HUES6 (cell line): ENCODE measurements around the gene ARMC2.

Experiments
- H3K27ac ChIP-seq: 2 replicates; pipeline ENCODE4 v1.7.0; 2013; ENCODE audit warnings: low read depth, mild to moderate bottlenecking, low read length, inconsistent platforms
- H3K27me3 ChIP-seq: 2 replicates; pipeline ENCODE4 v1.6.1; 2013; ENCODE audit warnings: low read length; ENCODE audit not compliant: control insufficient read depth, insufficient read depth
- H3K36me3 ChIP-seq: 2 replicates; pipeline ENCODE4 v1.6.1; 2013; ENCODE audit warnings: low read length; ENCODE audit not compliant: control insufficient read depth, insufficient read depth
- H3K4me1 ChIP-seq: 2 replicates; pipeline ENCODE4 v1.6.1; 2013; ENCODE audit warnings: low read length; ENCODE audit not compliant: control insufficient read depth, insufficient read depth
- H3K4me3 ChIP-seq: 2 replicates; pipeline ENCODE4 v1.5.1; 2013; ENCODE audit warnings: low read depth, low read length
- H3K9ac ChIP-seq: one replicate; pipeline ENCODE4 v1.6.1; 2013; ENCODE audit warnings: mild to moderate bottlenecking, low read length
- H3K9me3 ChIP-seq: 2 replicates; pipeline ENCODE4 v1.6.1; 2013; ENCODE audit warnings: low read depth, low read length; ENCODE audit not compliant: control insufficient read depth, insufficient read depth

The ARMC2 gene

GRCh38 chr6:108944707-108945680 is 96.8 kb downstream of the ARMC2 start:
- Histone ChIP-seq H3K9me3 (no peaks in the 10 kb centered on the region), H3K27ac (no peak overlapping the region), H3K36me3 (no peaks in the 10 kb centered on the region), H3K9ac (no peak overlapping the region), H3K27me3 (no peaks in the 10 kb centered on the region), H3K4me1 (peaks cover 28% of the 10 kb centered on the region), H3K4me3 (no peak overlapping the region)

GRCh38 chr6:108945681-108946159 is 97.5 kb downstream of the ARMC2 start:
- Histone ChIP-seq H3K9me3 (no peaks in the 10 kb centered on the region), H3K27ac (no peak overlapping the region), H3K9ac (no peak overlapping the region), H3K27me3 (no peaks in the 10 kb centered on the region), H3K4me1 (peaks cover 28% of the 10 kb centered on the region), H3K4me3 (no peak overlapping the region), H3K36me3 (no peaks in the 10 kb centered on the region)

GRCh38 chr6:108946695-108947094 is 98.5 kb downstream of the ARMC2 start:
- Histone ChIP-seq H3K9ac (no peak overlapping the region), H3K27me3 (no peaks in the 10 kb centered on the region), H3K27ac (no peak overlapping the region), H3K9me3 (no peaks in the 10 kb centered on the region), H3K4me3 (no peak overlapping the region), H3K4me1 (peaks cover 28% of the 10 kb centered on the region), H3K36me3 (no peaks in the 10 kb centered on the region)

- H3K9ac ChIP-seq, result no peak overlapping the region
- no peak overlapping the region for H3K4me3 ChIP-seq
- peaks cover 26% of the 10 kb centered on the region for H3K4me1 ChIP-seq
- no peak overlapping the region for H3K27ac ChIP-seq
- no peaks in the 10 kb centered on the region for H3K36me3 ChIP-seq
- no peaks in the 10 kb centered on the region for H3K27me3 ChIP-seq
- no peaks in the 10 kb centered on the region for H3K9me3 ChIP-seq
Measured at GRCh38 chr6:108947114-108947854, 99.1 kb downstream of the ARMC2 start.

GRCh38 chr6:108948181-108948661 is 100.0 kb downstream of the ARMC2 start:
- Histone ChIP-seq H3K9me3 (no peaks in the 10 kb centered on the region), H3K9ac (no peak overlapping the region), H3K36me3 (no peaks in the 10 kb centered on the region), H3K27ac (no peak overlapping the region), H3K4me1 (peaks cover 21% of the 10 kb centered on the region), H3K4me3 (no peak overlapping the region), H3K27me3 (no peaks in the 10 kb centered on the region)

GRCh38 chr6:108951351-108951953 is 103.2 kb downstream of the ARMC2 start:
- Histone ChIP-seq H3K27ac (no peak overlapping the region), H3K4me3 (no peak overlapping the region), H3K27me3 (no peaks in the 10 kb centered on the region), H3K9ac (no peak overlapping the region), H3K4me1 (peaks cover 5% of the 10 kb centered on the region; the same call in 1 of the 2 replicates), H3K36me3 (no peaks in the 10 kb centered on the region), H3K9me3 (no peaks in the 10 kb centered on the region)

GRCh38 chr6:108952776-108953486 is 104.7 kb downstream of the ARMC2 start:
- Histone ChIP-seq H3K4me3 (no peak overlapping the region), H3K9me3 (no peaks in the 10 kb centered on the region), H3K27ac (no peak overlapping the region), H3K27me3 (no peaks in the 10 kb centered on the region), H3K9ac (no peak overlapping the region), H3K4me1 (peaks cover 5% of the 10 kb centered on the region; the same call in 1 of the 2 replicates), H3K36me3 (no peaks in the 10 kb centered on the region)

GRCh38 chr6:108953681-108954080 is 105.5 kb downstream of the ARMC2 start:
- H3K9me3 ChIP-seq, result no peaks in the 10 kb centered on the region
- no peak overlapping the region for H3K27ac ChIP-seq
- no peaks in the 10 kb centered on the region for H3K4me1 ChIP-seq
- no peak overlapping the region for H3K9ac ChIP-seq
- no peak overlapping the region for H3K4me3 ChIP-seq
- H3K27me3 ChIP-seq, result no peaks in the 10 kb centered on the region
- H3K36me3 ChIP-seq, result no peaks in the 10 kb centered on the region

- Histone ChIP-seq H3K4me3 (no peak overlapping the region), H3K9ac (no peak overlapping the region), H3K36me3 (no peaks in the 10 kb centered on the region), H3K9me3 (no peaks in the 10 kb centered on the region), H3K4me1 (no peaks in the 10 kb centered on the region), H3K27me3 (no peaks in the 10 kb centered on the region), H3K27ac (no peak overlapping the region)
Measured at GRCh38 chr6:108955329-108955949, 107.2 kb downstream of the ARMC2 start.

GRCh38 chr6:108957221-108957620 is 109.0 kb downstream of the ARMC2 start:
- Histone ChIP-seq H3K4me1 (no peaks in the 10 kb centered on the region), H3K27me3 (no peaks in the 10 kb centered on the region), H3K36me3 (no peaks in the 10 kb centered on the region), H3K9me3 (no peaks in the 10 kb centered on the region), H3K9ac (no peak overlapping the region), H3K27ac (no peak overlapping the region), H3K4me3 (no peak overlapping the region)
